Calu3 (cell line): ENCODE data around the gene NR4A1. TPM values are rescaled to one million over a fixed set of nuclear protein-coding genes. Genes with fewer than 3 reads are reported as not detected.

Experiments
- BruUV-seq: library from RNA; stranded (reverse); fragments of 400-500 nt; replicated peaks from 2 replicates; lab custom pipeline; 2021; lab: Mats Ljungman, UMichigan
- CTCF ChIA-PET: fragments of 300-600 bp; sonication (Branson Sonifier 250); formaldehyde crosslinking; loops from one replicate; lab custom pipeline; 2022; ENCODE audit warnings: antibody characterized with exemption; lab: Charles Lee
- DNase-seq: peaks from one replicate; pipeline ENCODE4 v3.0.0; 2022
- H3K27ac Mint-ChIP-seq: one replicate; pipeline ENCODE4 v1.8.0; 2022; ENCODE audit warnings: mixed read lengths; ENCODE audit not compliant: unreplicated experiment
- H3K27me3 Mint-ChIP-seq: one replicate; pipeline ENCODE4 v1.8.0; 2022; ENCODE audit warnings: mixed read lengths; ENCODE audit not compliant: unreplicated experiment
- H3K36me3 Mint-ChIP-seq: one replicate; pipeline ENCODE4 v1.8.0; 2022; ENCODE audit warnings: mild to moderate bottlenecking, moderate library complexity, mixed read lengths; ENCODE audit not compliant: insufficient read depth, unreplicated experiment
- H3K4me1 Mint-ChIP-seq: one replicate; pipeline ENCODE4 v1.8.0; 2022; ENCODE audit warnings: mild to moderate bottlenecking, low read depth, mixed read lengths; ENCODE audit not compliant: unreplicated experiment
- H3K4me3 Mint-ChIP-seq: one replicate; pipeline ENCODE4 v1.8.0; 2022; ENCODE audit warnings: mild to moderate bottlenecking, low read depth, moderate library complexity, mixed read lengths; ENCODE audit not compliant: unreplicated experiment
- H3K9me3 Mint-ChIP-seq: one replicate; pipeline ENCODE4 v1.8.0; 2022; ENCODE audit warnings: low read depth, mixed read lengths; ENCODE audit not compliant: unreplicated experiment
- intact Hi-C: fragments of 100-400 bp; cut with micrococcal nuclease; formaldehyde crosslinking; loops from one replicate; pipeline ENCODE4 v1.10.0; 2022; ENCODE audit not compliant: unreplicated experiment
- total RNA-seq: library from RNA; stranded (reverse); gene quantifications from 2 replicates; pipeline ENCODE4 v1.2.3, GENCODE V29; 2022
- TF ChIP-seq, protein P1 (sequence below): fragments of 200-600 bp; IDR thresholded peaks from one replicate; pipeline ENCODE4 v1.8.0; 2022; ENCODE audit warnings: antibody characterized with exemption; ENCODE audit not compliant: unreplicated experiment

NR4A1 gene
- total RNA-seq, 1 experiment from 2014 or later, result 18.9 TPM

DNA sequence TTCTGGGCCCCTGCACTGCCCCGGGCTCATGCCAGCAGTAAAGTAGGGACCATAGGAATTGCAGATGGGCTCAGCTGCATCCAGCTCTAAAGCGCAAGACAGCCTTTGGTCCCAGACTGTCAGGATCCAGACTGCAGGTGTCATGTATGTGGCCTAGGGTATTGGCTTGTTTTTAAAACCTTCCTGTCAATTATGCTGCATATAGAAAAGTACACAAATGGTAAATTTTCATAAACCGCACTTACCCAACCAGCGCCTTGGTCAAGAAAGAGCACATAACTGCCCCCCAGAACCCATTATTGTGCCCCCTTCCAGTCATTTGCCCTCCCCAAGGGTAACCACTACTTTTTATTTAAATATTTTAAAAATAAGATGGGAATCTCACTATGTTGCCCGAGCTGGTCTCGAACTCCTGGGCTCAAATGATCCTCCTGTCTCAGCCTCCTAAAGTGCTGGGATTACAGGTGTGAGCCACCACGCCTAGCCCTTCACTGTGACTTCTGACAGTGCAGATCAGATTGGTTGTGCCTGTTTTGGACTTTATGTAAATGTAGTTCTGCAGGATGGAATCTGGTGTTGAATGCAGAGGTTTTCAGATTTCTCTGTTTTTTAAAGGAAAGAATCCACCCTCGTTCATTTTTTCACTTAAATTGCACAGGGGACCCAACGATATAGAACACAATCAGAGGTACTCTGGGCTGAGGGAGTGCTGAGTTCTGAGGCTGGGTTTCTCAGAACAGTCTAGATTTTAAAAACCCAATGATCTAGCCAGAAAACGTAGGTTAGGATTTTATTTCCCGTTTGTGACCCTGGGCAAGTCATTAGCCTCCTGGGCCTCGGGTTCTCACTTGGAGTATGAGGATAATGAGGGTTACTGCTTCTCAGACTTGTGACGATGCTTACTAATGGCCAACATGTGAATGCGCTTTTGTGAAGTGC is 6.7 kb downstream of the NR4A1 start:
- H3K9me3 Mint-ChIP-seq, result no peaks in the 10 kb centered on the region
- no peak for DNase-seq
- CTCF ChIA-PET, result no interaction called here

DNA sequence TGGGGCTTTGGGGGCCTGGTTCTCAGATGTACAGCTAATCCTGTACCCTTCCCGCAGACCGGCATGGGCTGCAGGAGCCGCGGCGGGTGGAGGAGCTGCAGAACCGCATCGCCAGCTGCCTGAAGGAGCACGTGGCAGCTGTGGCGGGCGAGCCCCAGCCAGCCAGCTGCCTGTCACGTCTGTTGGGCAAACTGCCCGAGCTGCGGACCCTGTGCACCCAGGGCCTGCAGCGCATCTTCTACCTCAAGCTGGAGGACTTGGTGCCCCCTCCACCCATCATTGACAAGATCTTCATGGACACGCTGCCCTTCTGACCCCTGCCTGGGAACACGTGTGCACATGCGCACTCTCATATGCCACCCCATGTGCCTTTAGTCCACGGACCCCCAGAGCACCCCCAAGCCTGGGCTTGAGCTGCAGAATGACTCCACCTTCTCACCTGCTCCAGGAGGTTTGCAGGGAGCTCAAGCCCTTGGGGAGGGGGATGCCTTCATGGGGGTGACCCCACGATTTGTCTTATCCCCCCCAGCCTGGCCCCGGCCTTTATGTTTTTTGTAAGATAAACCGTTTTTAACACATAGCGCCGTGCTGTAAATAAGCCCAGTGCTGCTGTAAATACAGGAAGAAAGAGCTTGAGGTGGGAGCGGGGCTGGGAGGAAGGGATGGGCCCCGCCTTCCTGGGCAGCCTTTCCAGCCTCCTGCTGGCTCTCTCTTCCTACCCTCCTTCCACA is 7.6 kb downstream of the NR4A1 start:
- intact Hi-C loops, result no loop called here
- DNase-seq, result no peak
- Mint-ChIP-seq H3K4me3 (no peak overlapping the region), H3K36me3 (peaks cover 35% of the 10 kb centered on the region), H3K4me1 (no peaks in the 10 kb centered on the region), H3K9me3 (no peaks in the 10 kb centered on the region), H3K27me3 (no peaks in the 10 kb centered on the region), H3K27ac (no peak overlapping the region)
- CTCF ChIA-PET, result interaction anchor here (1.3 kb wide), 2 partner anchors 33 to 61 kb away, joined by 3 to 4 read pairs; no protein-coding TSS in a partner anchor
- TF ChIP-seq, protein P1, sequence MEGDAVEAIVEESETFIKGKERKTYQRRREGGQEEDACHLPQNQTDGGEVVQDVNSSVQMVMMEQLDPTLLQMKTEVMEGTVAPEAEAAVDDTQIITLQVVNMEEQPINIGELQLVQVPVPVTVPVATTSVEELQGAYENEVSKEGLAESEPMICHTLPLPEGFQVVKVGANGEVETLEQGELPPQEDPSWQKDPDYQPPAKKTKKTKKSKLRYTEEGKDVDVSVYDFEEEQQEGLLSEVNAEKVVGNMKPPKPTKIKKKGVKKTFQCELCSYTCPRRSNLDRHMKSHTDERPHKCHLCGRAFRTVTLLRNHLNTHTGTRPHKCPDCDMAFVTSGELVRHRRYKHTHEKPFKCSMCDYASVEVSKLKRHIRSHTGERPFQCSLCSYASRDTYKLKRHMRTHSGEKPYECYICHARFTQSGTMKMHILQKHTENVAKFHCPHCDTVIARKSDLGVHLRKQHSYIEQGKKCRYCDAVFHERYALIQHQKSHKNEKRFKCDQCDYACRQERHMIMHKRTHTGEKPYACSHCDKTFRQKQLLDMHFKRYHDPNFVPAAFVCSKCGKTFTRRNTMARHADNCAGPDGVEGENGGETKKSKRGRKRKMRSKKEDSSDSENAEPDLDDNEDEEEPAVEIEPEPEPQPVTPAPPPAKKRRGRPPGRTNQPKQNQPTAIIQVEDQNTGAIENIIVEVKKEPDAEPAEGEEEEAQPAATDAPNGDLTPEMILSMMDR, result no peak
- no TSS peak for BruUV-seq

More for the DNA sequence above, 6.7 kb downstream of the NR4A1 start:
- intact Hi-C loops, result no loop called here
- no peaks in the 10 kb centered on the region for H3K27me3 Mint-ChIP-seq
- H3K4me1 Mint-ChIP-seq, result no peaks in the 10 kb centered on the region
- BruUV-seq, result TSS peak; percentile 2
- H3K27ac Mint-ChIP-seq, result no peak overlapping the region
- H3K36me3 Mint-ChIP-seq, result peaks cover 42% of the 10 kb centered on the region
- TF ChIP-seq, protein P1, result no peak
- H3K4me3 Mint-ChIP-seq, result no peak overlapping the region

DNA sequence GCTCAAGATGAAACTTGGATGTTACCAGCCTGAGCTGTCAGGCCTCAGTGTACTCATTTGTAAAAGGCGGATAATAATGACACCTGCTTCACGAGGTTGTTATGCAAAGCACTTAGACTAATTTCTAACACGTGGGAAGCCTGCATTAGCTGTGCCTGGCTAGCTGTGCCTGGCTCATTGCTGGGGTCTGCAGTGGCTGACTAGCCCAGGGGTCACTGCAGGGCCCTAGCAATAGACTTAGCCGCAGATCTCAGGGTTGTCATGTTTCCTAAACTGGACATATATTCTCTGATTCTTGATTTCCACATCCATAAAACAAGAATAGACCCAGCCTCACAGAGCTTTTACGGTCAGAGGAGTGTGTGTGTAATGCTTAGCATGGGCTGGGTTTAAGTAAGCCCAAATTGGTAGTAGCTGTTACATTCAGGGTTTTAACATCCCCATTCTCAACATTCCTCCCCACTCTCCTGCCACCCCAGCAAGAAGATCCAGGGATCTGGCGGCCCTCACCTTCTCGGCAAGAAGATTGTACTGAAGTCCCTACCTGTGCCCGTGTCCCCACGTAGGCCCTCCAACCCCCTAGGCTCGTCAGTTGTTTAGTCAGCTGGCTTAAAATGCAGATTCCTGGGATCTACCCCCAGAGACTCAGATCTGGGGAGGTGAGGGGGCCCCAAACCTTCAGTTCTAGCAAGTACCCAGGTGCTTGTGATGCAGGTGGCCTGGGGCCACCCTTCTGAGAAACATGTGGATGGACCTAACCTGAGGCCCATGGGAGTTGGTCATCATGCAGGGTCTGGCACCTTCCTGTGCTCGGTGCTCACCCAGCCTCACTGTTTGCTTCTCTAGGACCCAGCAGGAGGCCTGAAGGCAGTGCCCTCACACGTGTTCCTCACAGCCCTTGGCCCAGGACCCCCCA is 8.6 kb downstream of the NR4A1 start:
- H3K27ac Mint-ChIP-seq, result no peak overlapping the region
- no peak for DNase-seq
- no peaks in the 10 kb centered on the region for H3K27me3 Mint-ChIP-seq
- BruUV-seq, result no TSS peak
- CTCF ChIA-PET, result interaction anchor here (1.3 kb wide), 2 partner anchors 34 to 60 kb away, joined by 3 to 4 read pairs; no protein-coding TSS in a partner anchor
- intact Hi-C loops, result no loop called here
- no peaks in the 10 kb centered on the region for H3K4me1 Mint-ChIP-seq
- H3K9me3 Mint-ChIP-seq, result no peaks in the 10 kb centered on the region
- H3K36me3 Mint-ChIP-seq, result peaks cover 25% of the 10 kb centered on the region
- H3K4me3 Mint-ChIP-seq, result no peak overlapping the region
- TF ChIP-seq, protein P1, result no peak
